ENCODE data around the gene SMARCB1.

Gene SMARCB1

GRCh38 chr22:23882370-23882769 is 95.6 kb downstream of the SMARCB1 start:
- no peak for DNase-seq (ENCODE audit: low read depth, low spot score)

- no peak for DNase-seq (ENCODE audit: low read depth, low spot score)
Observed at GRCh38 chr22:23883658-23884057, 96.9 kb downstream of the SMARCB1 start.

DNA sequence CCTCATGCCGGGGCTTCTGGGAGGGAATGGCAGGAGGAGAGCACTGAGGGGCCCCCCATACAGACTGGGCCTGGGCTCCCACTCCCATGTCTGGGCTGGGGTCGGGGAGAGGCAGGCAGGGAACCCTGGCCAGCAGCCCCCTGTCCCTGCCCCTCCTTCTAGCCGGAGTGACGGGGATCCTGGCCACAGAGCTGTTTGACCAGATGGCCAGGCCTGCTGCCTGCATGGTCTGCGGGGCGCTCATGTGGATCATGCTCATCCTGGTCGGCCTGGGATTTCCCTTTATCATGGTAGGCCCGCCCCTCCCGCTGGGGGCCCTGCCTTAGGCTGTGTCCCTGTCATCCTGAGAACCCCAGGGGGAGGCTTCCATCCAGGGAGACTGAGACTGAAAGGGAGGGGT is 97.4 kb downstream of the SMARCB1 start:
- DNase-seq (ENCODE audit: low read depth, low spot score) = no peak
